A549 (cell line): ENCODE results near the gene TAT.

ENCODE experiments used
- CBX2 ChIP-seq: fragments of 200-600 bp; sonication (generic); IDR thresholded peaks from 2 replicates; pipeline ENCODE4 v1.6.1; 2016; ENCODE audit warnings: low read depth, mild to moderate bottlenecking, borderline replicate concordance
- CHD4 ChIP-seq: fragments of 200-600 bp; sonication (generic); IDR thresholded peaks from 2 replicates; pipeline ENCODE4 v1.6.1; 2016; ENCODE audit warnings: antibody characterized with exemption, mild to moderate bottlenecking, borderline replicate concordance
- EP300 ChIP-seq, 2 experiments: fragments of >200 bp; sonication (Bioruptor Twin); formaldehyde crosslinking; IDR thresholded peaks; 2 replicates in 1 of 2; 3 replicates in 1 of 2; pipeline ENCODE4 v1.6.1; 2016 to 2017
- FOSL2 ChIP-seq, 2 experiments: fragments of 450-650 bp in 1 of 2; fragments of >200 bp in 1 of 2; sonication (Bioruptor Twin) in 1 of 2; formaldehyde crosslinking; IDR thresholded peaks; 2 replicates each; pipeline versions ENCODE4 v1.5.0 to v1.6.1; 2016 to 2020; ENCODE audit warnings: mild to moderate bottlenecking in 1 of 2, moderate library complexity in 1 of 2
- MAFK ChIP-seq: fragments of 450-650 bp; IDR thresholded peaks from 2 replicates; pipeline ENCODE4 v1.6.1; 2014; ENCODE audit not compliant: partially characterized antibody
- POLR2A ChIP-seq: IDR thresholded peaks from 2 replicates; pipeline ENCODE4 v1.6.1; 2012; ENCODE audit warnings: mild to moderate bottlenecking, low read length
- RAD21 ChIP-seq, 2 experiments: fragments of >200 bp in 1 of 2; sonication (Bioruptor Twin) in 1 of 2; formaldehyde crosslinking in 1 of 2; IDR thresholded peaks in 1 of 2; conservative IDR thresholded peaks in 1 of 2; 2 replicates in 1 of 2; 3 replicates in 1 of 2; pipeline ENCODE4 v1.6.1; 2012 to 2018; ENCODE audit warnings: inconsistent platforms in 1 of 2
- TF ChIP-seq, protein P1 (sequence below): fragments of >200 bp; sonication (Bioruptor Twin); formaldehyde crosslinking; IDR thresholded peaks from 3 replicates; pipeline ENCODE4 v1.5.1; 2016
- TF ChIP-seq, protein P2 (sequence below): IDR thresholded peaks from 2 replicates; pipeline ENCODE4 v1.6.1; 2012

DNA sequence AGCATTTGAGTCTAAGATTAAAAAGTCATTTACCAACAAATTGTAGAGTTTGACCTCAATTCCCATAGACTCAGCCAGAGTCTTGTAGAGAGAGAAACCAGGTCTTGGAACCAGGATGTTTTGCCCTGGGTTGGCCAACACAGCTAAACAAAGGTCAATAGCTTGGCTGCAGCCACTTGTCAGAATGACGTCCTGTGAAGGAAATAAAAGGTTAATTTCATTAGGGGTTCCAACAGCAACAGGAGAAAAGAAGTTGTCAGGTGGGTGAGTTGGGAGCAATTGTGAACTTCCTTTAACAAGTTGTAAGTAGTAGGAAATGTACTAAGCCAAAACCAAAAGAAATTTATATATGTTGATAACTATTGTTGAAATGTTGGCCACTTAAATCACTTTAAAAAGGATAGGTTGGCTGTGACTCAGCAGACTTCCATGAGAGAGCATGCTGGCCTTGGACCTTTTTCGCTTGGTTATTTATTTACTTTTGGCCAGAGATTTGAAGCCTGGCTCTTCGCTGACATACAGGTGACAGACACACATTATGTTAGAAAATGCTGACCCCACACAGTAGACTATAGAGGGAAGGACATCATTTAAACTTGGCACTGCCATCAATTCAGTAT lies 4.3 kb downstream of the TAT start:
- TF ChIP-seq FOSL2 (IDR thresholded peaks at IDR 0.05) (no peak), FOSL2 (CRISPR knock-in tag; IDR thresholded peaks at IDR 0.05) (0 out of 2 replicates have a peak, but pooled peaks have one; percentile 14), MAFK (peak; percentile 67), CBX2 (no peak), POLR2A (no peak), CHD4 (no peak), RAD21 (conservative IDR thresholded peaks at IDR 0.05 in 1 of 2, IDR thresholded peaks at IDR 0.05 in 1 of 2) (no peak), EP300 (IDR thresholded peaks at IDR 0.05) (no peak)
- TF ChIP-seq, protein P1, sequence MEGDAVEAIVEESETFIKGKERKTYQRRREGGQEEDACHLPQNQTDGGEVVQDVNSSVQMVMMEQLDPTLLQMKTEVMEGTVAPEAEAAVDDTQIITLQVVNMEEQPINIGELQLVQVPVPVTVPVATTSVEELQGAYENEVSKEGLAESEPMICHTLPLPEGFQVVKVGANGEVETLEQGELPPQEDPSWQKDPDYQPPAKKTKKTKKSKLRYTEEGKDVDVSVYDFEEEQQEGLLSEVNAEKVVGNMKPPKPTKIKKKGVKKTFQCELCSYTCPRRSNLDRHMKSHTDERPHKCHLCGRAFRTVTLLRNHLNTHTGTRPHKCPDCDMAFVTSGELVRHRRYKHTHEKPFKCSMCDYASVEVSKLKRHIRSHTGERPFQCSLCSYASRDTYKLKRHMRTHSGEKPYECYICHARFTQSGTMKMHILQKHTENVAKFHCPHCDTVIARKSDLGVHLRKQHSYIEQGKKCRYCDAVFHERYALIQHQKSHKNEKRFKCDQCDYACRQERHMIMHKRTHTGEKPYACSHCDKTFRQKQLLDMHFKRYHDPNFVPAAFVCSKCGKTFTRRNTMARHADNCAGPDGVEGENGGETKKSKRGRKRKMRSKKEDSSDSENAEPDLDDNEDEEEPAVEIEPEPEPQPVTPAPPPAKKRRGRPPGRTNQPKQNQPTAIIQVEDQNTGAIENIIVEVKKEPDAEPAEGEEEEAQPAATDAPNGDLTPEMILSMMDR, result no peak
- TF ChIP-seq, protein P2, sequence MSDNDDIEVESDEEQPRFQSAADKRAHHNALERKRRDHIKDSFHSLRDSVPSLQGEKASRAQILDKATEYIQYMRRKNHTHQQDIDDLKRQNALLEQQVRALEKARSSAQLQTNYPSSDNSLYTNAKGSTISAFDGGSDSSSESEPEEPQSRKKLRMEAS, result 0 out of 2 replicates have a peak, but pooled peaks have one; percentile 24
